SU-DHL-6 (cell line): Measurements from ENCODE around the gene NCKAP5.
"Not testable (repeated sequence)": the region's sequence is repeated elsewhere in the genome, so short reads cannot be mapped to it uniquely, and the experiment has no call there.

ENCODE experiments used
- H2AFZ ChIP-seq: fragments of 200-600 bp; sonication (generic); 2 replicates; pipeline ENCODE4 v1.6.1; 2014; ENCODE audit warnings: low read depth, mild to moderate bottlenecking, moderate library complexity, mixed read lengths, antibody characterized with exemption, low read length; ENCODE audit not compliant: severe bottlenecking
- H3F3A ChIP-seq: fragments of 200-600 bp; shearing (Covaris generic); 2 replicates; pipeline ENCODE4 v1.6.0; 2016; ENCODE audit warnings: antibody characterized with exemption, mild to moderate bottlenecking; ENCODE audit not compliant: insufficient read depth
- H3K27ac ChIP-seq: fragments of 200-600 bp; sonication (generic); 2 replicates; pipeline ENCODE4 v1.5.1; 2016; ENCODE audit warnings: low read depth, mild to moderate bottlenecking, low read length, moderate library complexity, mixed read lengths
- H3K27me3 ChIP-seq: fragments of 200-600 bp; sonication (generic), shearing (Covaris generic); 2 replicates; pipeline ENCODE4 v1.6.0; 2014; ENCODE audit warnings: mild to moderate bottlenecking, low read length
- H3K36me3 ChIP-seq: fragments of 200-600 bp; sonication (generic); 2 replicates; pipeline ENCODE4 v1.6.1; 2014; ENCODE audit warnings: mild to moderate bottlenecking, low read length, mixed read lengths
- H3K4me2 ChIP-seq: fragments of 300-600, 200-600 bp; shearing (Covaris generic), sonication (generic); 2 replicates; pipeline ENCODE4 v1.6.0; 2014; ENCODE audit warnings: low read length, low read depth, mild to moderate bottlenecking; ENCODE audit not compliant: poor library complexity, severe bottlenecking
- H3K4me3 ChIP-seq: fragments of 200-600 bp; sonication (generic); 2 replicates; pipeline ENCODE4 v1.5.1; 2014; ENCODE audit warnings: antibody characterized with exemption, low read length, mild to moderate bottlenecking, mixed read lengths; ENCODE audit not compliant: insufficient read depth, poor library complexity, severe bottlenecking
- H3K79me2 ChIP-seq: fragments of 200-600 bp; sonication (generic); 2 replicates; pipeline ENCODE4 v1.6.1; 2014; ENCODE audit warnings: mild to moderate bottlenecking, low read length, moderate library complexity; ENCODE audit not compliant: insufficient read depth
- H3K9ac ChIP-seq: fragments of 200-600 bp; sonication (generic); 2 replicates; pipeline ENCODE4 v1.7.0; 2014; ENCODE audit warnings: mild to moderate bottlenecking, low read length
- H3K9me2 ChIP-seq: fragments of 200-600 bp; sonication (generic); replicated peaks from 2 replicates; pipeline ENCODE4 v1.6.1; 2014; ENCODE audit warnings: low read length; ENCODE audit not compliant: insufficient read depth
- H3K9me3 ChIP-seq: fragments of 200-600 bp; sonication (generic); 2 replicates; pipeline ENCODE4 v1.6.1; 2014; ENCODE audit warnings: low read length, mixed read lengths; ENCODE audit not compliant: insufficient read depth
- H4K20me1 ChIP-seq: fragments of 200-600 bp; sonication (generic); 2 replicates; pipeline ENCODE4 v1.6.1; 2014; ENCODE audit warnings: low read depth, mild to moderate bottlenecking, antibody characterized with exemption, low read length, moderate library complexity, mixed read lengths
- CTCF ChIP-seq: fragments of 200-600 bp; sonication (generic); IDR thresholded peaks from one replicate; pipeline ENCODE4 v1.5.1; 2017; ENCODE audit warnings: antibody characterized with exemption, mild to moderate bottlenecking, low read length, moderate library complexity; ENCODE audit not compliant: insufficient read depth, poor library complexity, severe bottlenecking
- EZH2phosphoT487 ChIP-seq: fragments of 200-600 bp; sonication (generic), shearing (Covaris generic); conservative IDR thresholded peaks from 2 replicates; pipeline ENCODE4 v1.6.1; 2018; ENCODE audit warnings: mild to moderate bottlenecking, antibody characterized with exemption, low read length, moderate library complexity, mixed read lengths

NCKAP5 gene

GRCh38 chr2:132811148-132811915, 756.9 kb downstream of the NCKAP5 start:
- Histone ChIP-seq H3K36me3 (no peaks in the 10 kb centered on the region), H3F3A (no peaks in the 10 kb centered on the region), H3K9me3 (no peaks in the 10 kb centered on the region), H3K79me2 (no peaks in the 10 kb centered on the region), H3K9me2 (no peaks in the 10 kb centered on the region), H4K20me1 (no peaks in the 10 kb centered on the region), H3K27ac (no peak overlapping the region), H3K4me2 (no peak overlapping the region), H2AFZ (no peak overlapping the region), H3K9ac (no peak overlapping the region), H3K4me3 (no peak overlapping the region), H3K27me3 (no peaks in the 10 kb centered on the region)
- no peak for TF ChIP-seq EZH2phosphoT487
- TF ChIP-seq CTCF: no peak

GRCh38 chr2:132809962-132810361, 758.3 kb downstream of the NCKAP5 start:
- H3K27me3 ChIP-seq, H3K9me2 ChIP-seq, H3K36me3 ChIP-seq, H2AFZ ChIP-seq, H3K79me2 ChIP-seq, H3F3A ChIP-seq, H3K9ac ChIP-seq, H3K27ac ChIP-seq, H3K9me3 ChIP-seq, H3K4me3 ChIP-seq, H3K4me2 ChIP-seq, H4K20me1 ChIP-seq: not testable (repeated sequence)

GRCh38 chr2:132804051-132804450, 764.2 kb downstream of the NCKAP5 start:
- no peaks in the 10 kb centered on the region for H3F3A ChIP-seq
- no peak overlapping the region for H3K4me2 ChIP-seq
- no peak overlapping the region for H3K4me3 ChIP-seq
- no peaks in the 10 kb centered on the region for H3K27me3 ChIP-seq
- no peak overlapping the region for H2AFZ ChIP-seq
- H3K9ac ChIP-seq: no peak overlapping the region
- no peaks in the 10 kb centered on the region for H3K36me3 ChIP-seq
- no peak for TF ChIP-seq CTCF
- TF ChIP-seq EZH2phosphoT487: no peak
- H3K79me2 ChIP-seq: no peaks in the 10 kb centered on the region
- H3K9me2 ChIP-seq: no peaks in the 10 kb centered on the region
- no peaks in the 10 kb centered on the region for H4K20me1 ChIP-seq
- H3K27ac ChIP-seq: no peak overlapping the region
- no peaks in the 10 kb centered on the region for H3K9me3 ChIP-seq

- Histone ChIP-seq H4K20me1 (no peaks in the 10 kb centered on the region), H3K9me3 (no peaks in the 10 kb centered on the region), H3K9ac (no peak overlapping the region), H3K36me3 (no peaks in the 10 kb centered on the region), H3K9me2 (no peaks in the 10 kb centered on the region), H3F3A (no peaks in the 10 kb centered on the region), H3K4me3 (no peak overlapping the region), H3K4me2 (no peak overlapping the region), H3K27me3 (no peaks in the 10 kb centered on the region), H2AFZ (no peak overlapping the region), H3K79me2 (no peaks in the 10 kb centered on the region), H3K27ac (no peak overlapping the region)
- TF ChIP-seq CTCF (no peak), EZH2phosphoT487 (no peak)
Observed at GRCh38 chr2:132798341-132798740, 769.9 kb downstream of the NCKAP5 start.
